ENCODE measurements around the gene PTPN20.

- no peak for TF ChIP-seq SMC3 (IDR thresholded peaks at IDR 0.05)
- no peak for TF ChIP-seq KDM5A (IDR thresholded peaks at IDR 0.05)
- TF ChIP-seq CTCF (IDR thresholded peaks at IDR 0.05) = no peak
- no peak for TF ChIP-seq MAFK (IDR thresholded peaks at IDR 0.05; ENCODE audit: partially characterized antibody)
- no peak for TF ChIP-seq REST (IDR thresholded peaks at IDR 0.05)
- no peak for TF ChIP-seq CEBPB (IDR thresholded peaks at IDR 0.05)
These were observed 112.2 kb downstream of the PTPN20 start for GRCh38 chr10:47023237-47024045.
